GM12878 (cell line): ENCODE results near the gene ADGRG4. TPM values are rescaled to one million over a fixed set of nuclear protein-coding genes. Genes with fewer than 3 reads are reported as not detected.

Experiments used
- ATAC-seq: fragments of 200-7000 bp; cut with Tn5 transposase; 3 replicates; pipeline ENCODE4 v1.9.1; 2020; ENCODE audit warnings: mild to moderate bottlenecking, moderate library complexity
- BruUV-seq: library from RNA; stranded (reverse); fragments of 400-500 nt; replicated peaks from 2 replicates; lab custom pipeline; 2021; lab: Mats Ljungman, UMichigan
- CTCF ChIA-PET: fragments of 300-600 bp; sonication (Branson Sonifier 250); formaldehyde crosslinking; extraction: SDS; loops from one replicate; lab custom pipeline; 2021; ENCODE audit warnings: inconsistent platforms; lab: Yijun Ruan, JAX
- POLR2A ChIA-PET: fragments of 350-600 bp; formaldehyde crosslinking; extraction: SDS; loops from one replicate; lab custom pipeline; 2021; ENCODE audit warnings: inconsistent platforms; lab: Charles Lee
- RAD21 ChIA-PET: fragments of 300-600 bp; sonication (Branson Sonifier 250); formaldehyde crosslinking; loops from one replicate; lab custom pipeline; 2023; ENCODE audit warnings: antibody characterized with exemption; ENCODE audit not compliant: unreplicated experiment; lab: Charles Lee
- SMC1A ChIA-PET: fragments of 300-600 bp; sonication (Branson Sonifier 250); formaldehyde crosslinking; loops from one replicate; lab custom pipeline; 2023; ENCODE audit not compliant: unreplicated experiment, uncharacterized antibody; lab: Charles Lee
- DNase-seq: peaks from one replicate; pipeline ENCODE4 v3.0.0-alpha.2; 2011; ENCODE audit warnings: low read depth, low spot score
- FAIRE-seq: peaks from 3 replicates; lab custom pipeline; 2011; peaks lifted over from hg19 to GRCh38; lab: Jason Lieb, UNC
- H2AFZ ChIP-seq: 2 replicates; pipeline ENCODE4 v1.6.0; 2011; ENCODE audit warnings: low read depth, low read length, control low read depth; ENCODE audit not compliant: control insufficient read depth
- H3K27ac ChIP-seq: 2 replicates; pipeline ENCODE4 v1.5.1; 2011; ENCODE audit warnings: control low read depth; ENCODE audit not compliant: control insufficient read depth, insufficient read depth
- H3K27me3 ChIP-seq, 2 experiments: replicated peaks in 1 of 2; 2 replicates each; pipeline versions ENCODE4 v1.6.0 to v1.6.1; 2011; ENCODE audit warnings: low read length in 1 of 2; ENCODE audit not compliant: control insufficient read depth in 2 of 2, insufficient read depth in 2 of 2
- H3K36me3 ChIP-seq, 2 experiments: 2 replicates each; pipeline ENCODE4 v1.5.1; 2011; ENCODE audit warnings: low read length in 1 of 2; ENCODE audit not compliant: control insufficient read depth in 2 of 2, insufficient read depth in 2 of 2
- H3K4me1 ChIP-seq: 2 replicates; pipeline ENCODE4 v1.6.1; 2011; ENCODE audit warnings: mild to moderate bottlenecking, low read length, moderate library complexity, mixed read lengths; ENCODE audit not compliant: control insufficient read depth, insufficient read depth
- H3K4me2 ChIP-seq: 2 replicates; pipeline ENCODE4 v1.6.0; 2011; ENCODE audit warnings: control low read depth; ENCODE audit not compliant: control insufficient read depth, insufficient read depth
- H3K4me3 ChIP-seq: fragments of 200-600 bp; sonication (generic); 2 replicates; pipeline ENCODE4 v1.5.1; 2016
- H3K79me2 ChIP-seq: 2 replicates; pipeline ENCODE4 v1.6.0; 2011; ENCODE audit warnings: low read length; ENCODE audit not compliant: control insufficient read depth, insufficient read depth
- H3K9ac ChIP-seq: 2 replicates; pipeline ENCODE4 v1.8.0; 2011; ENCODE audit warnings: low read length, control low read depth, mixed read lengths; ENCODE audit not compliant: control insufficient read depth, insufficient read depth
- H3K9me3 ChIP-seq: replicated peaks from 3 replicates; pipeline ENCODE4 v1.5.1; 2011; ENCODE audit warnings: mild to moderate bottlenecking, low read length; ENCODE audit not compliant: control insufficient read depth, insufficient read depth
- H4K20me1 ChIP-seq: 2 replicates; pipeline ENCODE4 v1.6.0; 2011; ENCODE audit not compliant: control insufficient read depth, insufficient read depth
- ASH2L ChIP-seq: fragments of 300-600, 200-600 bp; sonication (generic); IDR thresholded peaks from 2 replicates; pipeline ENCODE4 v1.6.1; 2017; ENCODE audit warnings: low read depth, mild to moderate bottlenecking, borderline replicate concordance
- CREB1 ChIP-seq: IDR thresholded peaks from 2 replicates; pipeline ENCODE4 v1.6.1; 2012; ENCODE audit warnings: low read depth, mild to moderate bottlenecking, inconsistent platforms
- DPF2 ChIP-seq: fragments of 450-650 bp; IDR thresholded peaks from 2 replicates; pipeline ENCODE4 v1.6.1; 2017; ENCODE audit warnings: mild to moderate bottlenecking
- ESRRA ChIP-seq: IDR thresholded peaks from 2 replicates; pipeline ENCODE4 v1.6.1; 2012; ENCODE audit warnings: mild to moderate bottlenecking, low read length, improper control_type of control experiment
- FOXK2 ChIP-seq: fragments of 450-650 bp; IDR thresholded peaks from 2 replicates; pipeline ENCODE4 v1.6.1; 2017; ENCODE audit warnings: mild to moderate bottlenecking, moderate library complexity
- GABPA ChIP-seq: IDR thresholded peaks from 2 replicates; pipeline ENCODE4 v1.6.1; 2014; ENCODE audit warnings: antibody characterized with exemption, low read depth, mild to moderate bottlenecking, inconsistent platforms
- HCFC1 ChIP-seq: fragments of 150-350 bp; IDR thresholded peaks from 2 replicates; pipeline ENCODE4 v1.6.1; 2014; ENCODE audit warnings: low read length
- HDAC6 ChIP-seq: fragments of 200-600 bp; sonication (generic); IDR thresholded peaks from one replicate; pipeline ENCODE4 v1.8.0; 2017; ENCODE audit warnings: antibody characterized with exemption; ENCODE audit not compliant: unreplicated experiment
- HDGF ChIP-seq: fragments of 450-650 bp; IDR thresholded peaks from 2 replicates; pipeline ENCODE4 v1.6.1; 2016; ENCODE audit warnings: antibody characterized with exemption
- NFYA ChIP-seq: IDR thresholded peaks from 2 replicates; pipeline ENCODE4 v1.6.1; 2011; ENCODE audit warnings: low read depth, mild to moderate bottlenecking, low read length, improper control_type of control experiment, borderline replicate concordance
- POLR2AphosphoS5 ChIP-seq: IDR thresholded peaks from 2 replicates; pipeline ENCODE4 v1.6.1; 2011; ENCODE audit warnings: mild to moderate bottlenecking, low read length, inconsistent platforms
- SUZ12 ChIP-seq: fragments of 200-600 bp; sonication (generic); IDR thresholded peaks from one replicate; pipeline ENCODE4 v1.6.1; 2018; ENCODE audit warnings: antibody characterized with exemption, mild to moderate bottlenecking; ENCODE audit not compliant: unreplicated experiment
- TCF12 ChIP-seq: IDR thresholded peaks from 2 replicates; pipeline ENCODE4 v1.6.1; 2011; ENCODE audit warnings: low read depth, mild to moderate bottlenecking, low read length
- TCF3 ChIP-seq: IDR thresholded peaks from 2 replicates; pipeline ENCODE4 v1.6.1; 2012; ENCODE audit warnings: low read depth, mild to moderate bottlenecking, low read length, borderline replicate concordance; ENCODE audit not compliant: insufficient read depth
- ZZZ3 ChIP-seq: IDR thresholded peaks from 2 replicates; pipeline ENCODE4 v1.6.1; 2011; ENCODE audit warnings: low read depth; ENCODE audit not compliant: control insufficient read depth, insufficient read length
- WGBS: methylation state at CpG from one replicate; pipeline ENCODE4 v1.1.6; 2016; ENCODE audit warnings: low lambda C conversion rate; ENCODE audit not compliant: insufficient replicate concordance, insufficient coverage; ENCODE audit errors: missing lambda C conversion rate; 5-methylcytosine and 5-hydroxymethylcytosine counted together
- in situ Hi-C: fragments of 300-500 bp; cut with MboI; formaldehyde crosslinking; loops from 9 replicates; pipeline ENCODE4 v1.14.3; 2018; ENCODE audit warnings: mixed read lengths
- intact Hi-C: fragments of 100-400 bp; cut with micrococcal nuclease; formaldehyde crosslinking; loops from one replicate; pipeline ENCODE4 v1.14.2; 2022; ENCODE audit not compliant: unreplicated experiment
- polyA plus RNA-seq, 11 experiments: library from polyadenylated mRNA; depleted of rRNA in 4 of 11; unstranded in 6 of 11; stranded (reverse) in 5 of 11; fragments of >200 nt; fragmentation: Nextera tagmentation in 4 of 11; fragmentation: Illumina TruSeq in 1 of 11; extraction: Ambion mirVana in 4 of 11; extraction: Trizol in 1 of 11; gene quantifications; 1 replicate in 1 of 11; 2 replicates in 10 of 11; pipeline versions ENCODE4 v1.2.1 to v1.2.3, GENCODE V29; 2011 to 2016; ENCODE audit warnings: inconsistent platforms in 2 of 11, missing spikeins in 2 of 11, low read depth in 1 of 11
- total RNA-seq, 4 experiments: library from RNA; depleted of rRNA in 3 of 4; stranded (reverse); fragments of >200 nt in 3 of 4; fragmentation: Illumina TruSeq in 1 of 4; extraction: Trizol in 1 of 4; gene quantifications; 2 replicates each; pipeline versions ENCODE4 v1.2.1 to v1.2.3, GENCODE V29; 2013 to 2021
- TF ChIP-seq, protein P1 (sequence below): fragments of 150-350 bp; IDR thresholded peaks from 2 replicates; pipeline ENCODE4 v1.6.1; 2016; ENCODE audit warnings: low read depth, low read length

ADGRG4 gene
- total and polyA plus RNA-seq, 10 of the 15 experiments (the other 5 are each of a cell fraction or from before 2014, with no cell fraction given) = not detected

- ChIA-PET CTCF (no interaction called here), SMC1A (no interaction called here), POLR2A (no interaction called here), RAD21 (no interaction called here)
- no peak overlapping the region for H3K27ac ChIP-seq
- no peak overlapping the region for H2AFZ ChIP-seq
- FAIRE-seq (no peak), DNase-seq (no peak), ATAC-seq (no peak)
- WGBS = 18% methylated on average over 4 of the region's 4 CpGs
- H3K9ac ChIP-seq = no peak overlapping the region
- no peaks in the 10 kb centered on the region; a peak in 1 of 4 replicates for H3K27me3 ChIP-seq
- H3K4me3 ChIP-seq = no peak overlapping the region
- BruUV-seq = no TSS peak
- intact Hi-C loops (no loop called here), in situ Hi-C loops (no loop called here)
- no peaks in the 10 kb centered on the region for H3K79me2 ChIP-seq
- TF ChIP-seq ASH2L (no peak), TCF12 (0 out of 2 replicates have a peak, but pooled peaks have one; percentile 18), POLR2AphosphoS5 (no peak)
- no peaks in the 10 kb centered on the region for H3K9me3 ChIP-seq
- no peaks in the 10 kb centered on the region for H3K4me1 ChIP-seq
- no peaks in the 10 kb centered on the region for H4K20me1 ChIP-seq
- no peak overlapping the region for H3K4me2 ChIP-seq
- no peaks in the 10 kb centered on the region; a peak in 1 of 4 replicates for H3K36me3 ChIP-seq
These were observed 53.4 kb downstream of the ADGRG4 start for GRCh38 chrX:136354201-136354600.

DNA sequence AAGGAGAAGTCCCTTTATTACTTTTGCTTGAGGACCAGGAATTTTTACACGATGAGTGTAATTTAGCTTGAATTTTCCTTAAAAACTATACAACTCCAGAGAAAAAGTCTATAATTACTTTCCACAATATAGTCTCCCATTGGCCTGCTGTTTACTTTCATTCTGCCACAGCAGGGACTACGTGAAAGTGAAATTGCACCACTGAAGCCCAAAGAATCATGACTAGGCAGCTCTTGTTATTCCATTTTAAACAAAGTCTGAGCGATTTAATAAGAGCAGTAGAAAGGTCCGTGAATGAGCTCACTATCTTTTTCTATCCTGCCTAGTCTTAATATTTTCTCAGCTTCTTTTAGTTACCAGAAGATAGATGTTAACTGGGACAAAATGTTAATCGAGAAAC, 68.6 kb downstream of the ADGRG4 start:
- Histone ChIP-seq H3K27me3 (no peaks in the 10 kb centered on the region), H3K79me2 (no peaks in the 10 kb centered on the region), H4K20me1 (no peaks in the 10 kb centered on the region), H3K9me3 (no peaks in the 10 kb centered on the region), H3K27ac (no peak overlapping the region), H3K4me1 (no peaks in the 10 kb centered on the region), H3K4me2 (no peak overlapping the region), H3K9ac (no peak overlapping the region), H2AFZ (no peak overlapping the region), H3K36me3 (no peaks in the 10 kb centered on the region), H3K4me3 (no peak overlapping the region)
- 26% methylated on average over 5 of the region's 5 CpGs for WGBS
- ChIA-PET SMC1A (no interaction called here), POLR2A (no interaction called here), CTCF (no interaction called here), RAD21 (no interaction called here)
- FAIRE-seq (no peak), ATAC-seq (no peak), DNase-seq (no peak)
- intact Hi-C loops = no loop called here
- in situ Hi-C loops = no loop called here
- no TSS peak for BruUV-seq
- no peak for TF ChIP-seq ZZZ3
- TF ChIP-seq ESRRA = no peak
- TF ChIP-seq DPF2 = no peak
- TF ChIP-seq HDAC6 = no peak
- TF ChIP-seq, protein P1, sequence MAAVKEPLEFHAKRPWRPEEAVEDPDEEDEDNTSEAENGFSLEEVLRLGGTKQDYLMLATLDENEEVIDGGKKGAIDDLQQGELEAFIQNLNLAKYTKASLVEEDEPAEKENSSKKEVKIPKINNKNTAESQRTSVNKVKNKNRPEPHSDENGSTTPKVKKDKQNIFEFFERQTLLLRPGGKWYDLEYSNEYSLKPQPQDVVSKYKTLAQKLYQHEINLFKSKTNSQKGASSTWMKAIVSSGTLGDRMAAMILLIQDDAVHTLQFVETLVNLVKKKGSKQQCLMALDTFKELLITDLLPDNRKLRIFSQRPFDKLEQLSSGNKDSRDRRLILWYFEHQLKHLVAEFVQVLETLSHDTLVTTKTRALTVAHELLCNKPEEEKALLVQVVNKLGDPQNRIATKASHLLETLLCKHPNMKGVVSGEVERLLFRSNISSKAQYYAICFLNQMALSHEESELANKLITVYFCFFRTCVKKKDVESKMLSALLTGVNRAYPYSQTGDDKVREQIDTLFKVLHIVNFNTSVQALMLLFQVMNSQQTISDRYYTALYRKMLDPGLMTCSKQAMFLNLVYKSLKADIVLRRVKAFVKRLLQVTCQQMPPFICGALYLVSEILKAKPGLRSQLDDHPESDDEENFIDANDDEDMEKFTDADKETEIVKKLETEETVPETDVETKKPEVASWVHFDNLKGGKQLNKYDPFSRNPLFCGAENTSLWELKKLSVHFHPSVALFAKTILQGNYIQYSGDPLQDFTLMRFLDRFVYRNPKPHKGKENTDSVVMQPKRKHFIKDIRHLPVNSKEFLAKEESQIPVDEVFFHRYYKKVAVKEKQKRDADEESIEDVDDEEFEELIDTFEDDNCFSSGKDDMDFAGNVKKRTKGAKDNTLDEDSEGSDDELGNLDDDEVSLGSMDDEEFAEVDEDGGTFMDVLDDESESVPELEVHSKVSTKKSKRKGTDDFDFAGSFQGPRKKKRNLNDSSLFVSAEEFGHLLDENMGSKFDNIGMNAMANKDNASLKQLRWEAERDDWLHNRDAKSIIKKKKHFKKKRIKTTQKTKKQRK = no peak
- no peak for TF ChIP-seq SUZ12
- no peak for TF ChIP-seq TCF3
- TF ChIP-seq HCFC1 = no peak
- no peak for TF ChIP-seq FOXK2
- no peak for TF ChIP-seq CREB1
- TF ChIP-seq HDGF = no peak
- no peak for TF ChIP-seq NFYA
- no peak for TF ChIP-seq GABPA
